Fibroblast of mammary gland (primary cell): ENCODE results near the gene VSTM5.

Experiments
- DNase-seq: peaks from one replicate; pipeline ENCODE4 v3.0.0-alpha.2; 2010; ENCODE audit warnings: low read depth
- H3K4me3 ChIP-seq: 2 replicates; pipeline ENCODE4 v1.5.1; 2011; ENCODE audit warnings: low read depth, mild to moderate bottlenecking, low read length, moderate library complexity; ENCODE audit not compliant: control insufficient read depth
- TF ChIP-seq, protein P1 (sequence below): conservative IDR thresholded peaks from 2 replicates; pipeline ENCODE4 v1.5.1; 2011; ENCODE audit warnings: low read depth, low read length, inconsistent platforms; ENCODE audit not compliant: control insufficient read depth, insufficient read depth

VSTM5 gene

DNA sequence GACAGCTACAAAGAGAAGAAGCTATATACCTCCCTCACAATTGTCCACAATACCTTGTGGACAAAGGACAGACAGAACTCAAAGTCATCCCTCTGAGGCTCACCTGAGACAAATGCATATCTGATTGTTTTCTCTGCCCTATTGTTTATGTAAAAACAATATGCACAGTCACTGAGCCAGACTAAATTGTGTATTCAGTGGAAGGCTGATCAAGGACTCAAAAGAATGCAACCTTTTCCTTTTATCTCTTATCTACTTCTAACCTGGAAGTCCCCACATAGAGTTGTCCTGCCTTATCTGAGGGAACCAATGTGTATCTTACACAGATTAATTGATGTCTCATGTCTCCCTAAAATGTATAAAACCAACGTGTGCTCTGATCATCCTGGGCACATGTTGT is 80.3 kb downstream of the VSTM5 start:
- TF ChIP-seq, protein P1, sequence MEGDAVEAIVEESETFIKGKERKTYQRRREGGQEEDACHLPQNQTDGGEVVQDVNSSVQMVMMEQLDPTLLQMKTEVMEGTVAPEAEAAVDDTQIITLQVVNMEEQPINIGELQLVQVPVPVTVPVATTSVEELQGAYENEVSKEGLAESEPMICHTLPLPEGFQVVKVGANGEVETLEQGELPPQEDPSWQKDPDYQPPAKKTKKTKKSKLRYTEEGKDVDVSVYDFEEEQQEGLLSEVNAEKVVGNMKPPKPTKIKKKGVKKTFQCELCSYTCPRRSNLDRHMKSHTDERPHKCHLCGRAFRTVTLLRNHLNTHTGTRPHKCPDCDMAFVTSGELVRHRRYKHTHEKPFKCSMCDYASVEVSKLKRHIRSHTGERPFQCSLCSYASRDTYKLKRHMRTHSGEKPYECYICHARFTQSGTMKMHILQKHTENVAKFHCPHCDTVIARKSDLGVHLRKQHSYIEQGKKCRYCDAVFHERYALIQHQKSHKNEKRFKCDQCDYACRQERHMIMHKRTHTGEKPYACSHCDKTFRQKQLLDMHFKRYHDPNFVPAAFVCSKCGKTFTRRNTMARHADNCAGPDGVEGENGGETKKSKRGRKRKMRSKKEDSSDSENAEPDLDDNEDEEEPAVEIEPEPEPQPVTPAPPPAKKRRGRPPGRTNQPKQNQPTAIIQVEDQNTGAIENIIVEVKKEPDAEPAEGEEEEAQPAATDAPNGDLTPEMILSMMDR = no peak
- H3K4me3 ChIP-seq = no peak overlapping the region
- no peak for DNase-seq
